Neural progenitor cell (in vitro differentiated cells): ENCODE data around the gene EFNB2.

Experiments used
- EZH2 ChIP-seq: fragments of 200-600 bp; sonication (generic); IDR thresholded peaks from 2 replicates; pipeline ENCODE4 v1.6.1; 2017; ENCODE audit warnings: antibody characterized with exemption, mild to moderate bottlenecking, moderate library complexity
- TF ChIP-seq, protein P1 (sequence below): fragments of 200-600 bp; sonication (generic); IDR thresholded peaks from 2 replicates; pipeline ENCODE4 v1.5.1; 2017; ENCODE audit warnings: antibody characterized with exemption, mild to moderate bottlenecking

DNA sequence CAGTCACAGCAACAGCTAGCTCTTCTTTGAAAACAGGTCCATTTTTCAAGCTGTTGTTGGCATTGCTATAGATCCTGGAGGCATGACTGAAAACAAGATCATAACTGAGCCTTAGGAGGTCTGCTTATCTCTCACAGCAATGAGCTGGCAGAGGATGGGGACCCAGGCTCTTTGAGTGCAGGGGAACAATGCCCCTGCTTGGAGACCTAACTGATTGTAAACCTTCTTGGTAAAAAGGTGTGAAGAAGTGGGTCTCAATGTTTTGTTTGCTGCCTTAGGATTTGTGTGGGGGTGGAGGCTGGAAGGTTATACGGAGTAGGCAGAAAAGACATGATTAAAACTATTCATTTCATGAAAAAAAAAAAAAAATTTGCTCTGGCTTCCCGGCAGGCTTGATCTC lies 94.6 kb downstream of the EFNB2 start:
- no peak for TF ChIP-seq EZH2
- TF ChIP-seq, protein P1, sequence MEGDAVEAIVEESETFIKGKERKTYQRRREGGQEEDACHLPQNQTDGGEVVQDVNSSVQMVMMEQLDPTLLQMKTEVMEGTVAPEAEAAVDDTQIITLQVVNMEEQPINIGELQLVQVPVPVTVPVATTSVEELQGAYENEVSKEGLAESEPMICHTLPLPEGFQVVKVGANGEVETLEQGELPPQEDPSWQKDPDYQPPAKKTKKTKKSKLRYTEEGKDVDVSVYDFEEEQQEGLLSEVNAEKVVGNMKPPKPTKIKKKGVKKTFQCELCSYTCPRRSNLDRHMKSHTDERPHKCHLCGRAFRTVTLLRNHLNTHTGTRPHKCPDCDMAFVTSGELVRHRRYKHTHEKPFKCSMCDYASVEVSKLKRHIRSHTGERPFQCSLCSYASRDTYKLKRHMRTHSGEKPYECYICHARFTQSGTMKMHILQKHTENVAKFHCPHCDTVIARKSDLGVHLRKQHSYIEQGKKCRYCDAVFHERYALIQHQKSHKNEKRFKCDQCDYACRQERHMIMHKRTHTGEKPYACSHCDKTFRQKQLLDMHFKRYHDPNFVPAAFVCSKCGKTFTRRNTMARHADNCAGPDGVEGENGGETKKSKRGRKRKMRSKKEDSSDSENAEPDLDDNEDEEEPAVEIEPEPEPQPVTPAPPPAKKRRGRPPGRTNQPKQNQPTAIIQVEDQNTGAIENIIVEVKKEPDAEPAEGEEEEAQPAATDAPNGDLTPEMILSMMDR, result no peak
